Loucy (cell line): ENCODE data around the gene LPP.

Experiments
- CTCF ChIP-seq: fragments of 200-600 bp; sonication (generic); conservative IDR thresholded peaks from 2 replicates; pipeline ENCODE4 v1.5.1; 2014; ENCODE audit warnings: mild to moderate bottlenecking, antibody characterized with exemption, low read length
- EZH2phosphoT487 ChIP-seq: fragments of 200-600 bp; IDR thresholded peaks from 2 replicates; pipeline ENCODE4 v1.6.1; 2018; ENCODE audit warnings: antibody characterized with exemption, mild to moderate bottlenecking, moderate library complexity, borderline replicate concordance

GRCh38 chr3:188720215-188720614, 566.3 kb downstream of the LPP start:
- TF ChIP-seq EZH2phosphoT487 (no peak), CTCF (no peak)
